GM23338 (cell line): ENCODE measurements around the gene SYT7. TPM values are rescaled to one million over a fixed set of nuclear protein-coding genes. Genes with fewer than 3 reads are reported as not detected.

Source experiments
- ATAC-seq: fragments of 200-7000 bp; cut with Tn5 transposase; 3 replicates; pipeline ENCODE4 v1.9.1; 2020
- DNase-seq: peaks from one replicate; pipeline ENCODE4 v3.0.0-alpha.2; 2015; ENCODE audit warnings: low spot score
- H2AFZ ChIP-seq: fragments of 200-600 bp; sonication (generic); 2 replicates; pipeline ENCODE4 v1.8.0; 2016; ENCODE audit warnings: antibody characterized with exemption, mild to moderate bottlenecking, moderate library complexity
- H3F3A ChIP-seq: fragments of 200-600 bp; sonication (generic); replicated peaks from 2 replicates; pipeline ENCODE4 v1.8.0; 2017; ENCODE audit warnings: antibody characterized with exemption, mixed run types, low read depth
- H3K27ac ChIP-seq: fragments of 200-600 bp; sonication (generic); 2 replicates; pipeline ENCODE4 v1.6.1; 2016; ENCODE audit warnings: low read depth
- H3K27me3 ChIP-seq: fragments of 200-600 bp; sonication (generic); 2 replicates; pipeline ENCODE4 v1.8.0; 2016; ENCODE audit warnings: mild to moderate bottlenecking, mixed run types, moderate library complexity; ENCODE audit not compliant: insufficient read depth
- H3K36me3 ChIP-seq: fragments of 200-600 bp; sonication (generic); 2 replicates; pipeline ENCODE4 v1.8.0; 2016; ENCODE audit warnings: mild to moderate bottlenecking; ENCODE audit not compliant: insufficient read depth
- H3K4me1 ChIP-seq: fragments of 200-600 bp; sonication (generic); 2 replicates; pipeline ENCODE4 v1.8.0; 2016; ENCODE audit warnings: mild to moderate bottlenecking, moderate library complexity; ENCODE audit not compliant: insufficient read depth
- H3K4me2 ChIP-seq: fragments of 200-600 bp; sonication (generic); 2 replicates; pipeline ENCODE4 v1.7.1; 2017; ENCODE audit warnings: mixed run types
- H3K4me3 ChIP-seq: fragments of 200-600 bp; sonication (generic); 2 replicates; pipeline ENCODE4 v1.6.1; 2016; ENCODE audit warnings: mixed run types
- H3K79me2 ChIP-seq: fragments of 200-600 bp; sonication (generic); replicated peaks from 2 replicates; pipeline ENCODE4 v1.8.0; 2017; ENCODE audit warnings: mild to moderate bottlenecking; ENCODE audit not compliant: insufficient read depth
- H3K9me2 ChIP-seq: fragments of 200-600 bp; sonication (generic); 2 replicates; pipeline ENCODE4 v1.8.0; 2017; ENCODE audit not compliant: insufficient read depth
- H4K20me1 ChIP-seq: fragments of 200-600 bp; sonication (generic); replicated peaks from 2 replicates; pipeline ENCODE4 v1.8.0; 2017; ENCODE audit warnings: mild to moderate bottlenecking; ENCODE audit not compliant: insufficient read depth
- H3K27ac Mint-ChIP-seq: 2 replicates; pipeline ENCODE4 v1.8.0; 2020; ENCODE audit warnings: inconsistent platforms, mild to moderate bottlenecking, moderate library complexity, mixed read lengths
- H3K27me3 Mint-ChIP-seq: 3 replicates; pipeline ENCODE4 v1.8.0; 2022; ENCODE audit warnings: low read depth, mild to moderate bottlenecking, moderate library complexity, mixed read lengths, inconsistent platforms; ENCODE audit not compliant: insufficient read depth, poor library complexity
- H3K36me3 Mint-ChIP-seq: 3 replicates; pipeline ENCODE4 v1.8.0; 2021; ENCODE audit warnings: low read depth, mild to moderate bottlenecking, inconsistent platforms, moderate library complexity, mixed read lengths
- H3K4me1 Mint-ChIP-seq: 3 replicates; pipeline ENCODE4 v1.8.0; 2020; ENCODE audit warnings: mild to moderate bottlenecking, inconsistent platforms, mixed read lengths
- H3K4me3 Mint-ChIP-seq: 3 replicates; pipeline ENCODE4 v1.8.0; 2021; ENCODE audit warnings: moderate library complexity, mild to moderate bottlenecking, inconsistent platforms, mixed read lengths
- H3K9me3 Mint-ChIP-seq: 3 replicates; pipeline ENCODE4 v1.8.0; 2020; ENCODE audit warnings: moderate library complexity, mild to moderate bottlenecking, inconsistent platforms, mixed read lengths
- CREB1 ChIP-seq: fragments of 250-450 bp; sonication (Bioruptor Pico); IDR thresholded peaks from 2 replicates; pipeline ENCODE4 v1.5.0; 2020; ENCODE audit warnings: low read depth, mild to moderate bottlenecking, moderate library complexity
- CTCF ChIP-seq, 2 experiments: fragments of 200-600 bp in 1 of 2; sonication (generic) in 1 of 2; conservative IDR thresholded peaks; 2 replicates each; pipeline versions ENCODE4 v1.5.1 to v1.6.1; 2016 to 2017; ENCODE audit warnings: antibody characterized with exemption in 2 of 2, low read depth in 2 of 2, mild to moderate bottlenecking in 2 of 2, moderate library complexity in 1 of 2
- ETS1 ChIP-seq: IDR thresholded peaks from 2 replicates; pipeline ENCODE4 v1.6.1; 2016; ENCODE audit warnings: antibody characterized with exemption
- EZH2 ChIP-seq: fragments of 200-600 bp; sonication (generic); IDR thresholded peaks from one replicate; pipeline ENCODE4 v1.8.0; 2017; ENCODE audit warnings: antibody characterized with exemption, mild to moderate bottlenecking, low read depth; ENCODE audit not compliant: unreplicated experiment
- EZH2phosphoT487 ChIP-seq: fragments of 200-600 bp; sonication (generic); IDR thresholded peaks from one replicate; pipeline ENCODE4 v1.8.1; 2018; ENCODE audit warnings: antibody characterized with exemption; ENCODE audit not compliant: unreplicated experiment
- JUNB ChIP-seq: IDR thresholded peaks from one replicate; pipeline ENCODE4 v1.6.1; 2016; ENCODE audit warnings: antibody characterized with exemption; ENCODE audit not compliant: unreplicated experiment
- NANOG ChIP-seq: IDR thresholded peaks from 2 replicates; pipeline ENCODE4 v1.6.1; 2016; ENCODE audit warnings: antibody characterized with exemption, borderline replicate concordance
- STAT1 ChIP-seq: IDR thresholded peaks from one replicate; pipeline ENCODE4 v1.6.1; 2016; ENCODE audit warnings: antibody characterized with exemption; ENCODE audit not compliant: unreplicated experiment
- ZNF114 ChIP-seq: fragments of 250-450 bp; sonication (Bioruptor Pico); IDR thresholded peaks from 2 replicates; pipeline ENCODE4 v1.5.0; 2020; ENCODE audit warnings: mild to moderate bottlenecking, moderate library complexity
- ZNF331 ChIP-seq: fragments of 250-450 bp; sonication (Bioruptor Pico); IDR thresholded peaks from 2 replicates; pipeline ENCODE4 v1.5.0; 2020; ENCODE audit warnings: low read depth, mild to moderate bottlenecking, moderate library complexity
- polyA plus RNA-seq: library from polyadenylated mRNA; unstranded; fragments of >200 nt; fragmentation: Nextera tagmentation; extraction: Ambion mirVana; gene quantifications from 2 replicates; pipeline ENCODE4 v1.2.1, GENCODE V29; 2016
- total RNA-seq: library from RNA; depleted of rRNA; stranded (reverse); fragments of >200 nt; shearing (Covaris generic); gene quantifications from 2 replicates; pipeline ENCODE4 v1.2.3, GENCODE V29; 2014

Gene SYT7
- total and polyA plus RNA-seq, 2 experiments from 2014 or later, result 1.6 to 10.3 TPM

GRCh38 chr11:61596990-61597389 lies 16.1 kb upstream of the SYT7 start:
- H3K4me3 Mint-ChIP-seq, result no peak overlapping the region
- H3K9me2 ChIP-seq, result no peaks in the 10 kb centered on the region
- no peak overlapping the region for H3K4me3 ChIP-seq
- H3F3A ChIP-seq, result no peaks in the 10 kb centered on the region
- no peaks in the 10 kb centered on the region for H4K20me1 ChIP-seq
- DNase-seq (no peak), ATAC-seq (no peak)
- H3K27ac Mint-ChIP-seq, result no peak overlapping the region
- H3K4me1 Mint-ChIP-seq, result peaks cover 41% of the 10 kb centered on the region
- no peak overlapping the region for H2AFZ ChIP-seq
- H3K9me3 Mint-ChIP-seq, result no peaks in the 10 kb centered on the region
- no peaks in the 10 kb centered on the region for H3K27me3 ChIP-seq
- H3K27me3 Mint-ChIP-seq, result peaks cover 30% of the 10 kb centered on the region
- H3K4me2 ChIP-seq, result no peak overlapping the region
- peaks cover 31% of the 10 kb centered on the region for H3K4me1 ChIP-seq
- H3K36me3 Mint-ChIP-seq, result no peaks in the 10 kb centered on the region
- H3K27ac ChIP-seq, result no peak overlapping the region
- TF ChIP-seq CREB1 (CRISPR knock-in tag) (no peak), NANOG (no peak), ZNF331 (no peak), ZNF114 (no peak), JUNB (no peak), EZH2phosphoT487 (no peak), EZH2 (no peak), STAT1 (no peak)
- no peaks in the 10 kb centered on the region for H3K79me2 ChIP-seq
- H3K36me3 ChIP-seq, result no peaks in the 10 kb centered on the region

- Mint-ChIP-seq H3K27ac (no peak overlapping the region), H3K36me3 (no peaks in the 10 kb centered on the region), H3K4me1 (peaks cover 41% of the 10 kb centered on the region), H3K9me3 (no peaks in the 10 kb centered on the region), H3K4me3 (no peak overlapping the region), H3K27me3 (peaks cover 30% of the 10 kb centered on the region)
- Histone ChIP-seq H3K4me1 (peaks cover 31% of the 10 kb centered on the region), H3K27ac (no peak overlapping the region), H2AFZ (no peak overlapping the region), H3F3A (no peaks in the 10 kb centered on the region), H4K20me1 (no peaks in the 10 kb centered on the region), H3K27me3 (no peaks in the 10 kb centered on the region), H3K9me2 (no peaks in the 10 kb centered on the region), H3K79me2 (no peaks in the 10 kb centered on the region), H3K4me2 (no peak overlapping the region), H3K36me3 (no peaks in the 10 kb centered on the region), H3K4me3 (no peak overlapping the region)
- TF ChIP-seq ETS1 (no peak), CTCF (conservative IDR thresholded peaks at IDR 0.05; ENCODE audit: low read depth in 2 of 2) (no peak), JUNB (no peak), ZNF331 (no peak), ZNF114 (no peak)
- no peak for DNase-seq
- no peak for ATAC-seq
These were observed 15.7 kb upstream of the SYT7 start for GRCh38 chr11:61596542-61596941.
